Natural killer cell treated with Interleukin-12 subunit alpha and Interleukin-12 subunit beta and Interleukin-15 and Interleukin-18, amount 100 ng/mL, for 72 hours (primary cell): ENCODE measurements around the gene TERT. TPM values are rescaled to one million over a fixed set of nuclear protein-coding genes. Genes with fewer than 3 reads are reported as not detected.
"Not testable (repeated sequence)": the region's sequence is repeated elsewhere in the genome, so short reads cannot be mapped to it uniquely, and the experiment has no call there.

ENCODE experiments used
- ATAC-seq, 2 donors: fragments of 150-1000 bp; cut with Tn5 transposase in 1 of 2; sonication (Bioruptor Pico), chemical (Tn5 transposase) in 1 of 2; 2 replicates each; pipeline ENCODE4 v1.10.0; 2021
- DNase-seq: peaks from one replicate; pipeline ENCODE4 v3.0.0; 2022; ENCODE audit warnings: low spot score
- H3K27ac Mint-ChIP-seq, 2 donors: 1 replicate in 1 of 2; 2 replicates in 1 of 2; pipeline ENCODE4 v1.8.0; 2022; ENCODE audit warnings: mixed read lengths in 2 of 2, mild to moderate bottlenecking in 1 of 2, moderate library complexity in 1 of 2
- H3K27me3 Mint-ChIP-seq, 2 donors: 1 replicate in 1 of 2; 2 replicates in 1 of 2; pipeline ENCODE4 v1.8.0; 2022; ENCODE audit warnings: mixed read lengths in 2 of 2
- H3K36me3 Mint-ChIP-seq: one replicate; pipeline ENCODE4 v1.8.0; 2022; ENCODE audit warnings: mixed read lengths
- H3K4me1 Mint-ChIP-seq, 2 donors: 1 replicate in 1 of 2; 2 replicates in 1 of 2; pipeline ENCODE4 v1.8.0; 2022; ENCODE audit warnings: low read depth in 2 of 2, mixed read lengths in 2 of 2, mild to moderate bottlenecking in 1 of 2
- H3K4me3 Mint-ChIP-seq: one replicate; pipeline ENCODE4 v1.8.0; 2022; ENCODE audit warnings: mixed read lengths
- H3K9me3 Mint-ChIP-seq: 2 replicates; pipeline ENCODE4 v1.8.0; 2022; ENCODE audit warnings: mixed read lengths
- total RNA-seq, 2 donors: library from RNA; stranded (reverse); gene quantifications; one replicate each; pipeline ENCODE4 v1.2.3, GENCODE V29; 2022

TERT gene
- total RNA-seq, 2 donors from 2014 or later: 1.3 TPM; not detected in 1

GRCh38 chr5:1291611-1292080 lies 3.2 kb downstream of the TERT start:
- no peaks in the 10 kb centered on the region for H3K4me1 Mint-ChIP-seq
- DNase-seq (no peak), ATAC-seq (no peak)
- H3K4me3 Mint-ChIP-seq: no peak overlapping the region
- no peak overlapping the region for H3K27ac Mint-ChIP-seq
- peaks cover 6% of the 10 kb centered on the region for H3K36me3 Mint-ChIP-seq
- H3K9me3 Mint-ChIP-seq: peaks cover 3% of the 10 kb centered on the region
- peaks cover 16 to 19% of the 10 kb centered on the region in 2 donors for H3K27me3 Mint-ChIP-seq

DNA sequence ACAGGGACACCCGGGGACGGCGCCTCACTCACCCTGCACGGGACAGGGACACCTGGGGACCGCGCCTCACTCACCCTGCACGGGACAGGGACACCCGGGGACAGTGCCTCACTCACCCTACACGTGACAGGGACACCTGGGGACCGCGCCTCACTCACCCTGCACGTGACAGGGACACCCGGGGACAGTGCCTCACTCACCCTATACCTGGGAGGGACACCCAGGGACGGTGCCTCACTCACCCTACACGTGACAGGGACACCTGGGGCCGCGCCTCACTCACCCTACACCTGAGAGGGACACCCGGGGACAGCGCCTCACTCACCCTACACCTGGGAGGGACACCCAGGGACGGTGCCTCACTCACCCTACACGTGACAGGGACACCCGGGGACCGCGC lies 3.9 kb downstream of the TERT start:
- H3K27me3 Mint-ChIP-seq: peaks cover 11 to 12% of the 10 kb centered on the region in 2 donors
- H3K4me3 Mint-ChIP-seq, H3K4me1 Mint-ChIP-seq, H3K36me3 Mint-ChIP-seq, ATAC-seq, H3K27ac Mint-ChIP-seq, DNase-seq, H3K9me3 Mint-ChIP-seq: not testable (repeated sequence)

DNA sequence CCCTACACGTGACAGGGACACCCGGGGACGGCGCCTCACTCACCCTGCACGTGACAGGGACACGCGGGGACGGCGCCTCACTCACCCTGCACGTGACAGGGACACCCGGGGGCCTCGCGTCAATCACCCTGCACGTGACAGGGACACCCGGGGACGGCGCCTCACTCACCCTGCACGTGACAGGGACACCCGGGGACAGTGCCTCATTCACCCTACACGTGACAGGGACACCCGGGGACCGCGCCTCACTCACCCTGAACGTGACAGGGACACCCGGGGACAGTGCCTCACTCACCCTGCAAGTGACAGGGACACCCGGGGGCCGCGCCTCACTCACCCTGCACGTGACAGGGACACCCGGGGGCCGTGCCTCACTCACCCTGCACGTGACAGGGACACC lies 5.3 kb downstream of the TERT start:
- ATAC-seq, H3K4me3 Mint-ChIP-seq, H3K36me3 Mint-ChIP-seq, H3K27ac Mint-ChIP-seq, H3K9me3 Mint-ChIP-seq, H3K4me1 Mint-ChIP-seq, DNase-seq: not testable (repeated sequence)
- H3K27me3 Mint-ChIP-seq: peaks cover 10 to 12% of the 10 kb centered on the region in 2 donors

DNA sequence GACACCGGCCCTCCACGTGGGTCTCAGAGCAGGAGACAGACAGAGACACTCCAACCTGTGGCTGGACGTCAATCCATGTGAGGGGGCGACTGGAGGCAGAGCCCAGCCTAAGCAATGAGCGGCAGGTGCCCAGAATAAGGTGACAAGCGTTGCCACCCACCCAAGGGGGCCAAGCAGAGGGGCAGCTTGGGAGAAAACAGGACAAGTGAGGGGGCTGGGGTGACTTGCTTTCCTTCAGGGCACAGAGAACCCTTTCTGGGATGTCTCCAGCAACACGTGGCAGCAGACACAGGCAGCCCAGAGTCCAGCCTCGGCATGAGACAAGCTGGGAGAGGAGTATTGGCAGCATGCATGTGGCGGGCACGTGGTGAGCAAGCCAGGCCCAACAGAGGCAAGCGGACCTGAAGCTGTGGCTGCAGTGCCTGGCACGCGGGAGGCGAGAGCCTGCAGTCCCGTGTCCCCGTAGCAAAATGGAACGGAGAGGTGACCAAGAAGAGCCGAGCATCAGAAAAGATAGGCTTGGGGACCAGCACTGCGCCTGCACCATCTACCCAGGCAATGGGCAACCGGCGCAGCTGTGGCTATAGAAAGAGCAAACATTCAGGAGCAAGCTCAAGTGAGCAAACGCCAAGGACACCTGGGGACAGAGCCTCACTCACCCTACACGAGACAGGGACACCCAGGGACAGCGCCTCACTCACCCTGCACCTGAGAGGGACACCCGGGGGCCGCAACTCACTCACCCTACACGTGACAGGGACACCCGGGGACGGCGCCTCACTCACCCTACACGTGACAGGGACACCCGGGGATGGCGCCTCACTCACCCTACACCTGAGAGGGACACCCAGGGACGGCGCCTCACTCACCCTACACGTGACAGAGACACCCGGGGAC lies 6.2 kb downstream of the TERT start:
- H3K36me3 Mint-ChIP-seq: peaks cover 6% of the 10 kb centered on the region
- peaks cover 10 to 12% of the 10 kb centered on the region in 2 donors for H3K27me3 Mint-ChIP-seq
- H3K4me1 Mint-ChIP-seq: no peaks in the 10 kb centered on the region
- peaks cover 3% of the 10 kb centered on the region for H3K9me3 Mint-ChIP-seq
- ATAC-seq (no peak), DNase-seq (no peak)
- H3K27ac Mint-ChIP-seq: no peak overlapping the region
- no peak overlapping the region for H3K4me3 Mint-ChIP-seq

GRCh38 chr5:1285883-1286291 lies 9.0 kb downstream of the TERT start:
- Mint-ChIP-seq H3K36me3 (peaks cover 6% of the 10 kb centered on the region), H3K27me3 (peaks cover 8 to 12% of the 10 kb centered on the region in 2 donors), H3K4me1 (no peaks in the 10 kb centered on the region), H3K4me3 (no peak overlapping the region), H3K9me3 (peaks cover 3% of the 10 kb centered on the region), H3K27ac (no peak overlapping the region)
- ATAC-seq (no peak), DNase-seq (no peak)

DNA sequence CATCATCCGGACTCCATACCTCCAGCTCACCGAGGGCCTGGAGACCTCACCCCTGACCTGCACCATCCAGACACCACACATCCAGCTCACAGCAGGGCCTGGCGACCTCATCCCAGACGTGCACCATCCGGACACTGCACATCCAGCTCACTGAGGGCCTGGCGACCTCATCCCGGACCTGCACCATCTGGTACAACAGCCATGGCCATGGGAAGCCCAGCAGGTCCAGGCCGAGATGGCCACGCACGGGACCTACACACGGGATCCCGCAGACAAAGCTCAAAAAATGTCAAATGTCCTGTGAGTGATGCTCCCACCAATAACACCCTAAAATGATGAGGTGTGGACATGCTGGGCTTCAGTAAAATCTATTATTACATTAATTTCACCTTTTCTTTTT lies 9.7 kb downstream of the TERT start:
- DNase-seq (no peak), ATAC-seq (no peak)
- Mint-ChIP-seq H3K4me3 (no peak overlapping the region), H3K27me3 (peaks cover 8 to 12% of the 10 kb centered on the region in 2 donors), H3K27ac (no peak overlapping the region), H3K36me3 (peaks cover 6% of the 10 kb centered on the region), H3K9me3 (peaks cover 3% of the 10 kb centered on the region), H3K4me1 (no peaks in the 10 kb centered on the region)

- H3K27ac Mint-ChIP-seq, H3K36me3 Mint-ChIP-seq, H3K4me1 Mint-ChIP-seq, H3K4me3 Mint-ChIP-seq, H3K9me3 Mint-ChIP-seq, ATAC-seq, DNase-seq: not testable (repeated sequence)
- H3K27me3 Mint-ChIP-seq: peaks cover 8 to 12% of the 10 kb centered on the region in 2 donors
Observed at GRCh38 chr5:1284336-1284970, 10.4 kb downstream of the TERT start.

- not testable (repeated sequence) for H3K36me3 Mint-ChIP-seq, H3K4me3 Mint-ChIP-seq, H3K4me1 Mint-ChIP-seq, DNase-seq, H3K9me3 Mint-ChIP-seq, ATAC-seq, H3K27me3 Mint-ChIP-seq, H3K27ac Mint-ChIP-seq
Observed at GRCh38 chr5:1283729-1284041, 11.2 kb downstream of the TERT start.

- not testable (repeated sequence) for H3K4me3 Mint-ChIP-seq, ATAC-seq, H3K9me3 Mint-ChIP-seq, H3K27ac Mint-ChIP-seq, DNase-seq, H3K36me3 Mint-ChIP-seq, H3K27me3 Mint-ChIP-seq, H3K4me1 Mint-ChIP-seq
Observed at GRCh38 chr5:1282993-1283728, 11.7 kb downstream of the TERT start.

DNA sequence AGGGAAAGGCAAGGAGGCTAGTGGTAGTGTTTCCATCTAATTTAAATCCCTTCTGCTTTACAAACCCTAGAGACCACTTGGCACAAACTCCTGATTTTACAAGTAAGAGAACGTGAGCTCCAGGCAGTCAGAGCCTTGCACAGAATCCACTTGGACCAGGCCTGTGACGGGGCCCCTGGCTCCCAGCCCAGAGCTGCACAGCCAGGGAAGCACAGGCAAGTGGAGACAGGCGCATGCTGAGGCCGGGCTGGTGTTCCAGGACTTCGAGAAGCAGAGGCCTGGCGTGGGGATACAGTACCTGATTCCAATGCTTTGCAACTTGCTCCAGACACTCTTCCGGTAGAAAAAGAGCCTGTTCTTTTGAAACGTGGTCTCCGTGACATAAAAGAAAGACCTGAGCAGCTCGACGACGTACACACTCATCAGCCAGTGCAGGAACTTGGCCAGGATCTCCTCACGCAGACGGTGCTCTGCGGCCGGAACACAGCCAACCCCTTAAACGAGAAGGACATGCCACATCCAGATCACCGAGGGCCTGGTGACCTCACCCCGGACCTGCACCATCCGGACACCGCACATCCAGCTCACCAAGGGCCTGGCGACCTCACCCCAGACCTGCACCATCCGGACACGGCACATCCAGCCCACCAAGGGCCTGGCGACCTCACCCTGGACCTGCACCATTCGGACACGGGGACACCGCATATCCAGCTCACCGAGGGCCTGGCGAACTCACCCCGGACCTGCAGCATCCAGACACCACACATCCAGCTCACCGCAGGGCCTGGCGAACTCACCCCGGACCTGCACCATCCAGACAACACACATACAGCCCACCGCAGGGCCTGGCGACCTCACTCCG lies 12.5 kb downstream of the TERT start:
- no peaks in the 10 kb centered on the region for H3K36me3 Mint-ChIP-seq
- peaks cover 0 to 4% of the 10 kb centered on the region in 2 donors for H3K4me1 Mint-ChIP-seq
- H3K27ac Mint-ChIP-seq: no peak overlapping the region
- no peaks in the 10 kb centered on the region for H3K9me3 Mint-ChIP-seq
- H3K27me3 Mint-ChIP-seq: no peaks in the 10 kb centered on the region
- ATAC-seq (no peak), DNase-seq (no peak)
- no peak overlapping the region for H3K4me3 Mint-ChIP-seq

GRCh38 chr5:1281038-1281882 lies 13.6 kb downstream of the TERT start:
- no peak overlapping the region for H3K4me3 Mint-ChIP-seq
- H3K36me3 Mint-ChIP-seq: no peaks in the 10 kb centered on the region
- H3K4me1 Mint-ChIP-seq: peaks cover 0 to 10% of the 10 kb centered on the region in 2 donors
- H3K27ac Mint-ChIP-seq: no peak overlapping the region
- H3K27me3 Mint-ChIP-seq: no peaks in the 10 kb centered on the region
- H3K9me3 Mint-ChIP-seq: no peaks in the 10 kb centered on the region
- ATAC-seq (no peak), DNase-seq (no peak)

GRCh38 chr5:1280177-1281037 lies 14.5 kb downstream of the TERT start:
- Mint-ChIP-seq H3K36me3 (no peaks in the 10 kb centered on the region), H3K4me1 (peaks cover 0 to 14% of the 10 kb centered on the region in 2 donors), H3K9me3 (no peaks in the 10 kb centered on the region), H3K27me3 (no peaks in the 10 kb centered on the region), H3K4me3 (no peak overlapping the region), H3K27ac (no peak overlapping the region)
- ATAC-seq: peak in 1 of 2 donors; percentile 32
- no peak for DNase-seq
